Lower leg skin (tissue), 3 donors: ENCODE measurements around the gene ANO6.

Experiments used
- CTCF ChIP-seq, 3 donors: fragments of 450-650 bp; IDR thresholded peaks; one replicate each; pipeline ENCODE4 v1.5.1; 2016; ENCODE audit warnings: antibody characterized with exemption in 3 of 3, mild to moderate bottlenecking in 3 of 3, moderate library complexity in 2 of 3
- POLR2A ChIP-seq, 2 donors: fragments of 450-650 bp; IDR thresholded peaks; one replicate each; pipeline ENCODE4 v1.6.1; 2016 to 2017; ENCODE audit warnings: antibody characterized with exemption in 2 of 2, mild to moderate bottlenecking in 1 of 2, moderate library complexity in 1 of 2

- TF ChIP-seq POLR2A (IDR thresholded peaks at IDR 0.05) (no peak), CTCF (IDR thresholded peaks at IDR 0.05) (no peak)
Observed at GRCh38 chr12:45337835-45338234, 121.9 kb downstream of the ANO6 start.
